ENCODE results near the gene REV3L.
A peak's percentile ranks its signal among the peaks of the same experiment; 100 is the strongest.

Gene REV3L

DNA sequence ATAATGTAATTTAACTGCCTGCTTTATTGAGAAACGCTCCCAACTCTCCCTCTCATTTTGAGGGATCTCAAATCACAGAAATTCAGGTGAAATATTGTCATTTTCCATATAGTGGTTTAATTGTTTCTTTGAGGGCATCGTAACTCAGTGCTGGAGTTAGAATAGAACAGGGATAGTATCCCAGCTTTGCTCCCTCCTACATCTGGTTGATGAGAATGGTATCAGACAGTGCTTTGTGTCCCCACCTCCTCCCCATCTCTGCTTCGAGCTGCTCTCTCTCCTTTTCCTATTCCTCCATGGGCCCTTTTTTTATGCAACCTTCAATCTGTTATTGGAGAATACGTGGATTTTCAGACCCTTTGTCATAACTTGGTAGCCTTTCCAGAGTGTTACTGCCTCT, 41.2 kb upstream of the REV3L start:
- Histone ChIP-seq H3K9ac (ENCODE audit: low read depth, low read length, poor library complexity, severe bottlenecking) (no peak overlapping the region), H4K20me1 (ENCODE audit: insufficient read depth, low read length, poor library complexity, severe bottlenecking) (no peaks in the 10 kb centered on the region), H3K4me2 (ENCODE audit: low read depth, low read length, poor library complexity, severe bottlenecking) (no peak overlapping the region), H3K9me2 (replicated peaks; ENCODE audit: low read depth, low read length) (no peaks in the 10 kb centered on the region), H3K4me1 (ENCODE audit: insufficient read depth, low read length, poor library complexity, severe bottlenecking) (peaks cover 21% of the 10 kb centered on the region), H3K79me2 (ENCODE audit: insufficient read depth, low read length) (peaks cover 44% of the 10 kb centered on the region), H3K9me3 (ENCODE audit: insufficient read depth, low read depth, low read length) (no peaks in the 10 kb centered on the region), H2AFZ (ENCODE audit: low read length) (no peak overlapping the region), H3K36me3 (ENCODE audit: insufficient read depth, low read length) (no peaks in the 10 kb centered on the region), H3F3A (ENCODE audit: low read depth) (no peaks in the 10 kb centered on the region), H3K27me3 (ENCODE audit: insufficient read depth, low read length, poor library complexity, severe bottlenecking) (no peaks in the 10 kb centered on the region), H3K4me3 (ENCODE audit: low read length, poor library complexity, severe bottlenecking) (no peak overlapping the region)
- TF ChIP-seq, protein P1, sequence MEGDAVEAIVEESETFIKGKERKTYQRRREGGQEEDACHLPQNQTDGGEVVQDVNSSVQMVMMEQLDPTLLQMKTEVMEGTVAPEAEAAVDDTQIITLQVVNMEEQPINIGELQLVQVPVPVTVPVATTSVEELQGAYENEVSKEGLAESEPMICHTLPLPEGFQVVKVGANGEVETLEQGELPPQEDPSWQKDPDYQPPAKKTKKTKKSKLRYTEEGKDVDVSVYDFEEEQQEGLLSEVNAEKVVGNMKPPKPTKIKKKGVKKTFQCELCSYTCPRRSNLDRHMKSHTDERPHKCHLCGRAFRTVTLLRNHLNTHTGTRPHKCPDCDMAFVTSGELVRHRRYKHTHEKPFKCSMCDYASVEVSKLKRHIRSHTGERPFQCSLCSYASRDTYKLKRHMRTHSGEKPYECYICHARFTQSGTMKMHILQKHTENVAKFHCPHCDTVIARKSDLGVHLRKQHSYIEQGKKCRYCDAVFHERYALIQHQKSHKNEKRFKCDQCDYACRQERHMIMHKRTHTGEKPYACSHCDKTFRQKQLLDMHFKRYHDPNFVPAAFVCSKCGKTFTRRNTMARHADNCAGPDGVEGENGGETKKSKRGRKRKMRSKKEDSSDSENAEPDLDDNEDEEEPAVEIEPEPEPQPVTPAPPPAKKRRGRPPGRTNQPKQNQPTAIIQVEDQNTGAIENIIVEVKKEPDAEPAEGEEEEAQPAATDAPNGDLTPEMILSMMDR (conservative IDR thresholded peaks at IDR 0.05; ENCODE audit: low read length) = no peak

- H2AFZ ChIP-seq (ENCODE audit: low read length) = no peak overlapping the region
- H3K9me2 ChIP-seq (replicated peaks; ENCODE audit: low read depth, low read length) = no peaks in the 10 kb centered on the region
- H3K4me1 ChIP-seq (ENCODE audit: insufficient read depth, low read length, poor library complexity, severe bottlenecking) = peaks cover 21% of the 10 kb centered on the region
- no peaks in the 10 kb centered on the region for H4K20me1 ChIP-seq (ENCODE audit: insufficient read depth, low read length, poor library complexity, severe bottlenecking)
- no peak overlapping the region for H3K4me2 ChIP-seq (ENCODE audit: low read depth, low read length, poor library complexity, severe bottlenecking)
- TF ChIP-seq EZH2phosphoT487 (IDR thresholded peaks at IDR 0.05; ENCODE audit: borderline replicate concordance) = no peak
- TF ChIP-seq, protein P1 (conservative IDR thresholded peaks at IDR 0.05; ENCODE audit: low read length) = no peak
- H3K27me3 ChIP-seq (ENCODE audit: insufficient read depth, low read length, poor library complexity, severe bottlenecking) = no peaks in the 10 kb centered on the region
- H3K9ac ChIP-seq (ENCODE audit: low read depth, low read length, poor library complexity, severe bottlenecking) = no peak overlapping the region
- H3K36me3 ChIP-seq (ENCODE audit: insufficient read depth, low read length) = no peaks in the 10 kb centered on the region
- no peaks in the 10 kb centered on the region for H3K9me3 ChIP-seq (ENCODE audit: insufficient read depth, low read depth, low read length)
- H3K79me2 ChIP-seq (ENCODE audit: insufficient read depth, low read length) = peaks cover 38% of the 10 kb centered on the region
- no peaks in the 10 kb centered on the region for H3F3A ChIP-seq (ENCODE audit: low read depth)
- H3K4me3 ChIP-seq (ENCODE audit: low read length, poor library complexity, severe bottlenecking) = no peak overlapping the region
These were observed 40.6 kb upstream of the REV3L start for GRCh38 chr6:111523484-111524167.

DNA sequence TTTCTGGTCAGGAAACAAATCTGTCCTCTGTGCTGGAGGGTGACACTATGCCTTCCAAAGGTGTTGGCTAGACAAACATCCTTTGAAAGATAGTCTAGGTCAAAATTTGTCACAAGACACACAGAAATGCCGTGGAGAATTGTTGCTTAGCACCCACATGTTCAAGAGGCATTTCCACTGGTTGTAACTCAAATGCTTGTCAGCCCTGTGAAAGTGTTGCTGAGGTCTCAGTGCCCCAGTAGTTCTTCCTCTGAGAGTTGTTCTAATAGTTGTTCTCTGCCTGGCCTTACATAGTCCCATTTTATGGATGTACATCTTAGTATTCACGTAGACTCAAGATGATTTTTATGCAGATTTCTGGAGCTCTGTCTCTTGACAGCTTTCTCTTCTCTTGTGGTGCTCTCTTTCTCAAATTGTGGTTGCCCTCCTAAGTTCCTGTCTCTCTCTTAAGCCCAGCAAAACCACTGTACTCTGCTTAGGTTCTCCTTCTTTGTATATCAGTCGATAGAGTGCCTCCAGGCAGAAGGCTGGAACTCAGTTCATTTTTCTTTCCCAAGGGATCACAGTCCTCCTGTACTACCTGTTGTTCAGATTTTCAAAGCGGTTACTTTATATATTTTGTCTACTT, 39.5 kb upstream of the REV3L start:
- Histone ChIP-seq H4K20me1 (ENCODE audit: insufficient read depth, low read length, poor library complexity, severe bottlenecking) (no peaks in the 10 kb centered on the region), H2AFZ (ENCODE audit: low read length) (no peak overlapping the region), H3K4me1 (ENCODE audit: insufficient read depth, low read length, poor library complexity, severe bottlenecking) (peaks cover 21% of the 10 kb centered on the region), H3K36me3 (ENCODE audit: insufficient read depth, low read length) (no peaks in the 10 kb centered on the region), H3K27me3 (ENCODE audit: insufficient read depth, low read length, poor library complexity, severe bottlenecking) (no peaks in the 10 kb centered on the region), H3K4me2 (ENCODE audit: low read depth, low read length, poor library complexity, severe bottlenecking) (peak overlapping the region; percentile 45), H3K9me3 (ENCODE audit: insufficient read depth, low read depth, low read length) (no peaks in the 10 kb centered on the region), H3K4me3 (ENCODE audit: low read length, poor library complexity, severe bottlenecking) (peak overlapping the region; percentile 9), H3K79me2 (ENCODE audit: insufficient read depth, low read length) (peaks cover 34% of the 10 kb centered on the region), H3F3A (ENCODE audit: low read depth) (no peaks in the 10 kb centered on the region), H3K9ac (ENCODE audit: low read depth, low read length, poor library complexity, severe bottlenecking) (no peak overlapping the region), H3K9me2 (replicated peaks; ENCODE audit: low read depth, low read length) (no peaks in the 10 kb centered on the region)
- TF ChIP-seq EZH2phosphoT487 (IDR thresholded peaks at IDR 0.05; ENCODE audit: borderline replicate concordance) = no peak
- TF ChIP-seq, protein P1 (conservative IDR thresholded peaks at IDR 0.05; ENCODE audit: low read length) = no peak

All from Loucy (cell line).